Endothelial cell of umbilical vein (primary cell): ENCODE results near the gene GNB1L. TPM values are rescaled to one million over a fixed set of nuclear protein-coding genes. Genes with fewer than 3 reads are reported as not detected.

Experiments used
- BruUV-seq: library from RNA; stranded (reverse); fragments of 400-500 nt; replicated peaks from 2 replicates; lab custom pipeline; 2021; lab: Mats Ljungman, UMichigan
- CTCF ChIA-PET: fragments of 300-600, 350-600 bp; sonication (Branson Sonifier 250); formaldehyde crosslinking; loops from one replicate; lab custom pipeline; 2021; ENCODE audit warnings: antibody characterized with exemption, inconsistent platforms; lab: Charles Lee
- POLR2A ChIA-PET: fragments of 300-600, 350-600 bp; sonication (Branson Sonifier 250); formaldehyde crosslinking; loops from one replicate; lab custom pipeline; 2021; ENCODE audit warnings: antibody characterized with exemption, inconsistent platforms; lab: Charles Lee
- DNase-seq: peaks from one replicate; pipeline ENCODE4 v3.0.0-alpha.2; 2011; ENCODE audit warnings: low read depth, low spot score
- FAIRE-seq: peaks from 2 replicates; lab custom pipeline; 2011; peaks lifted over from hg19 to GRCh38; lab: Jason Lieb, UNC
- H2AFZ ChIP-seq: 2 replicates; pipeline ENCODE4 v1.6.0; 2012; ENCODE audit warnings: low read depth, low read length, control low read depth, inconsistent platforms
- H3K27ac ChIP-seq: 2 replicates; pipeline ENCODE4 v1.5.1; 2011; ENCODE audit warnings: low read depth, mild to moderate bottlenecking, control low read depth, low read length, moderate library complexity; ENCODE audit not compliant: insufficient read depth
- H3K27me3 ChIP-seq, 2 experiments: 2 replicates each; pipeline versions ENCODE4 v1.6.0 to v1.6.1; 2011; ENCODE audit warnings: low read length in 2 of 2, mixed read lengths in 1 of 2; ENCODE audit not compliant: control insufficient read depth in 2 of 2, insufficient read depth in 2 of 2
- H3K36me3 ChIP-seq, 2 experiments: 2 replicates in 1 of 2; 3 replicates in 1 of 2; pipeline ENCODE4 v1.5.1; 2011; ENCODE audit warnings: low read length in 2 of 2, mild to moderate bottlenecking in 1 of 2, moderate library complexity in 1 of 2; ENCODE audit not compliant: control insufficient read depth in 2 of 2, insufficient read depth in 2 of 2; ENCODE audit errors: extremely low read depth in 1 of 2
- H3K4me1 ChIP-seq: 3 replicates; pipeline ENCODE4 v1.5.1; 2011; ENCODE audit warnings: mild to moderate bottlenecking, low read length; ENCODE audit not compliant: control insufficient read depth, insufficient read depth; ENCODE audit errors: extremely low read depth
- H3K4me2 ChIP-seq: 2 replicates; pipeline ENCODE4 v1.6.1; 2011; ENCODE audit warnings: low read length, control low read depth, mixed read lengths; ENCODE audit not compliant: insufficient read depth
- H3K4me3 ChIP-seq, 3 experiments: fragments of 200-600 bp in 1 of 3; sonication (generic), shearing (Covaris generic) in 1 of 3; replicated peaks in 1 of 3; 2 replicates each; pipeline ENCODE4 v1.5.1; 2011 to 2016; ENCODE audit warnings: control low read depth in 3 of 3, low read length in 3 of 3, mild to moderate bottlenecking in 2 of 3, inconsistent platforms in 1 of 3, low read depth in 1 of 3, moderate library complexity in 1 of 3; ENCODE audit not compliant: insufficient read depth in 1 of 3
- H3K79me2 ChIP-seq: 2 replicates; pipeline ENCODE4 v1.6.0; 2012; ENCODE audit warnings: low read length, inconsistent platforms; ENCODE audit not compliant: control insufficient read depth, insufficient read depth
- H3K9ac ChIP-seq: replicated peaks from 2 replicates; pipeline ENCODE3; 2011; ENCODE audit warnings: low read length, control low read depth; ENCODE audit not compliant: insufficient read depth; ENCODE audit errors: extremely low read depth
- H3K9me1 ChIP-seq: replicated peaks from 3 replicates; pipeline ENCODE4 v1.6.0; 2011; ENCODE audit warnings: mild to moderate bottlenecking, low read length; ENCODE audit not compliant: control insufficient read depth, insufficient read depth; ENCODE audit errors: extremely low read depth
- H3K9me3 ChIP-seq: replicated peaks from 2 replicates; pipeline ENCODE4 v1.5.1; 2012; ENCODE audit warnings: low read length, inconsistent platforms; ENCODE audit not compliant: control insufficient read depth, insufficient read depth
- H4K20me1 ChIP-seq: replicated peaks from 2 replicates; pipeline ENCODE3; 2011; ENCODE audit warnings: mild to moderate bottlenecking, low read length; ENCODE audit not compliant: control insufficient read depth, insufficient read depth; ENCODE audit errors: extremely low read depth
- EZH2 ChIP-seq: IDR thresholded peaks from 2 replicates; pipeline ENCODE4 v1.6.1; 2012; ENCODE audit warnings: borderline replicate concordance, low read depth, mild to moderate bottlenecking, moderate library complexity, low read length, inconsistent platforms; ENCODE audit not compliant: severe bottlenecking
- FOS ChIP-seq: IDR thresholded peaks from 2 replicates; pipeline ENCODE4 v1.6.1; 2011; ENCODE audit warnings: mild to moderate bottlenecking, low read length, moderate library complexity, borderline replicate concordance; ENCODE audit not compliant: insufficient read depth
- GATA2 ChIP-seq: IDR thresholded peaks from 2 replicates; pipeline ENCODE4 v1.7.0; 2011; ENCODE audit warnings: low read depth, mild to moderate bottlenecking, moderate library complexity, mixed read lengths, low read length; ENCODE audit not compliant: insufficient read length, insufficient read depth
- JUN ChIP-seq: IDR thresholded peaks from 2 replicates; pipeline ENCODE4 v1.6.1; 2011; ENCODE audit warnings: borderline replicate concordance, low read depth; ENCODE audit not compliant: insufficient read length, insufficient read depth
- MYC ChIP-seq: IDR thresholded peaks from one replicate; pipeline ENCODE4 v1.6.1; 2011; ENCODE audit warnings: mild to moderate bottlenecking, low read depth, low read length
- POLR2A ChIP-seq: IDR thresholded peaks from 2 replicates; pipeline ENCODE4 v1.6.1; 2012; ENCODE audit warnings: low read depth, mild to moderate bottlenecking, control low read depth, low read length
- POLR2AphosphoS5 ChIP-seq: IDR thresholded peaks from 2 replicates; pipeline ENCODE4 v1.6.1; 2012; ENCODE audit warnings: low read depth, mild to moderate bottlenecking, control low read depth, low read length, moderate library complexity; ENCODE audit not compliant: insufficient read depth
- dilution Hi-C: fragments of 300-500 bp; cut with MboI; formaldehyde crosslinking; loops from one replicate; pipeline ENCODE4 v1.15.0; 2019; ENCODE audit warnings: low sequenced_read_pairs; ENCODE audit not compliant: extremely low pct_ligation_motif_present
- intact Hi-C: fragments of 100-400 bp; cut with micrococcal nuclease; formaldehyde crosslinking; loops from one replicate; pipeline ENCODE4 v1.10.0; 2022
- polyA plus RNA-seq, 4 experiments: library from polyadenylated mRNA; depleted of rRNA in 3 of 4; stranded (reverse) in 3 of 4; unstranded in 1 of 4; fragments of >200 nt; gene quantifications; 2 replicates each; pipeline versions ENCODE4 v1.2.1 to v1.2.3, GENCODE V29; 2011 to 2012; ENCODE audit warnings: missing spikeins in 1 of 4
- total RNA-seq: library from RNA; stranded (reverse); gene quantifications from 2 replicates; pipeline ENCODE4 v1.2.3, GENCODE V29; 2021
- TF ChIP-seq, protein P1 (sequence below), 2 donors: IDR thresholded peaks; 1 replicate in 1 of 2; 2 replicates in 1 of 2; pipeline ENCODE4 v1.5.1; 2011; ENCODE audit warnings: low read length in 2 of 2, mild to moderate bottlenecking in 2 of 2, moderate library complexity in 2 of 2, control low read depth in 1 of 2, inconsistent platforms in 1 of 2, low read depth in 1 of 2; ENCODE audit not compliant: insufficient read depth in 1 of 2; ENCODE audit errors: extremely low read depth in 1 of 2
- TF ChIP-seq, protein P2 (sequence below): IDR thresholded peaks from 2 replicates; pipeline ENCODE4 v1.6.1; 2011; ENCODE audit not compliant: insufficient read depth, insufficient read length

GNB1L gene
- total and polyA plus RNA-seq, 2 donors (not counting 3 experiments of a cell fraction or from before 2014, with no cell fraction given), result 5.4 to 5.9 TPM

DNA sequence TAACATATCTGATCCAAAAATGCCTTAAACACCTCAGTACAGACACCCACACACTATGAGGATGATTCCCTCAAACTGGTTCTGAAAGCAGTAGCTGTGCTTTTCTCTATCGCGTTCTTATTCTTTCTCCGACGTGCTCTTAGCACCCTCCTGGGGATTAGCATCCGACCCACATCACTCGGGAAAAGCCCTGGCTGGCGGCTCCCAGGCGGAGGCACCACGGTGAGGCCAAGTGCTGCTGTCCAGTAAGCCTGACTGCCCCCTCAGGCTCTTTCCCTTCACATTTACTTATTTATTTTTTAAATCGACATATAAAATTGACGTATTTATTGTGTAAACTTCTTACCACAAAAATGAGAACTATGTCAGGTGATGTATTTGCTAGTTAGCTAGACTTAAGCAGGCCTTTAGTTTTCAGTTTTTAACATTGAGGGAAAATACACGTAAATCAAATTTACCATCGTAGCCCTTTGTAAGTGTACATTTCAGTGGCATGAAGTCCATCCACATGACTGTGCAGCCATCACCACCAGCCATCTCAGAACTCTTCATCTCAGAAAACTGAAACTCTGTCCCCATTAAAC, 74.9 kb downstream of the GNB1L start:
- POLR2A ChIA-PET, result no interaction called here
- H3K4me2 ChIP-seq, result no peak overlapping the region
- H3K9ac ChIP-seq, result no peak overlapping the region

More for the DNA sequence above, 74.9 kb downstream of the GNB1L start:
- no TSS peak for BruUV-seq
- DNase-seq, result no peak
- TF ChIP-seq EZH2 (no peak), FOS (no peak), GATA2 (no peak), JUN (no peak), MYC (no peak), POLR2AphosphoS5 (no peak), POLR2A (no peak)
- TF ChIP-seq, protein P1, sequence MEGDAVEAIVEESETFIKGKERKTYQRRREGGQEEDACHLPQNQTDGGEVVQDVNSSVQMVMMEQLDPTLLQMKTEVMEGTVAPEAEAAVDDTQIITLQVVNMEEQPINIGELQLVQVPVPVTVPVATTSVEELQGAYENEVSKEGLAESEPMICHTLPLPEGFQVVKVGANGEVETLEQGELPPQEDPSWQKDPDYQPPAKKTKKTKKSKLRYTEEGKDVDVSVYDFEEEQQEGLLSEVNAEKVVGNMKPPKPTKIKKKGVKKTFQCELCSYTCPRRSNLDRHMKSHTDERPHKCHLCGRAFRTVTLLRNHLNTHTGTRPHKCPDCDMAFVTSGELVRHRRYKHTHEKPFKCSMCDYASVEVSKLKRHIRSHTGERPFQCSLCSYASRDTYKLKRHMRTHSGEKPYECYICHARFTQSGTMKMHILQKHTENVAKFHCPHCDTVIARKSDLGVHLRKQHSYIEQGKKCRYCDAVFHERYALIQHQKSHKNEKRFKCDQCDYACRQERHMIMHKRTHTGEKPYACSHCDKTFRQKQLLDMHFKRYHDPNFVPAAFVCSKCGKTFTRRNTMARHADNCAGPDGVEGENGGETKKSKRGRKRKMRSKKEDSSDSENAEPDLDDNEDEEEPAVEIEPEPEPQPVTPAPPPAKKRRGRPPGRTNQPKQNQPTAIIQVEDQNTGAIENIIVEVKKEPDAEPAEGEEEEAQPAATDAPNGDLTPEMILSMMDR (IDR thresholded peaks at IDR 0.05; ENCODE audit: extremely low read depth in 1 of 2, insufficient read depth in 1 of 2, low read depth in 1 of 2, low read length in 2 of 2), result no peak
- TF ChIP-seq, protein P2, sequence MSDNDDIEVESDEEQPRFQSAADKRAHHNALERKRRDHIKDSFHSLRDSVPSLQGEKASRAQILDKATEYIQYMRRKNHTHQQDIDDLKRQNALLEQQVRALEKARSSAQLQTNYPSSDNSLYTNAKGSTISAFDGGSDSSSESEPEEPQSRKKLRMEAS, result no peak
- Histone ChIP-seq H3K4me1 (no peaks in the 10 kb centered on the region), H2AFZ (no peak overlapping the region), H3K79me2 (no peaks in the 10 kb centered on the region), H3K9me1 (no peaks in the 10 kb centered on the region), H4K20me1 (no peaks in the 10 kb centered on the region), H3K36me3 (no peaks in the 10 kb centered on the region), H3K9me3 (no peaks in the 10 kb centered on the region), H3K27me3 (peaks cover 0 to 3% of the 10 kb centered on the region in 2 experiments), H3K27ac (no peak overlapping the region), H3K4me3 (no peak overlapping the region)
- FAIRE-seq, result no peak
- CTCF ChIA-PET, result interaction anchor here (0.9 to 1.6 kb wide), 4 partner anchors 21 to 130 kb away, joined by 3 to 6 read pairs (median 4); partner anchors contain the start of gene GP1BB
- intact Hi-C loops (no loop called here), dilution Hi-C loops (no loop called here)
